BLaER1 (cell line): Measurements from ENCODE around the gene PTGR3.
A peak's percentile ranks its signal among the peaks of the same experiment; 100 is the strongest.

Experiments used
- H3K27ac ChIP-seq: shearing (Covaris generic); formaldehyde crosslinking; 2 replicates; pipeline ENCODE4 v1.8.1; 2022
- H3K27me3 ChIP-seq: shearing (Covaris generic); formaldehyde crosslinking; 2 replicates; pipeline ENCODE4 v1.8.1; 2022
- H3K36me3 ChIP-seq: shearing (Covaris generic); formaldehyde crosslinking; 2 replicates; pipeline ENCODE4 v1.8.1; 2022
- H3K4me1 ChIP-seq: shearing (Covaris generic); formaldehyde crosslinking; 2 replicates; pipeline ENCODE4 v1.8.1; 2022
- H3K4me2 ChIP-seq: shearing (Covaris generic); formaldehyde crosslinking; 2 replicates; pipeline ENCODE4 v1.8.1; 2022
- H3K4me3 ChIP-seq: shearing (Covaris generic); formaldehyde crosslinking; 2 replicates; pipeline ENCODE4 v1.8.1; 2022
- H3K9ac ChIP-seq: shearing (Covaris generic); formaldehyde crosslinking; 2 replicates; pipeline ENCODE4 v1.8.1; 2022
- H3K9me3 ChIP-seq: shearing (Covaris generic); formaldehyde crosslinking; 2 replicates; pipeline ENCODE4 v1.8.1; 2022
- H4K20me1 ChIP-seq: shearing (Covaris generic); formaldehyde crosslinking; 2 replicates; pipeline ENCODE4 v1.8.1; 2022
- Cebpa-rat ChIP-seq: shearing (Covaris generic); IDR thresholded peaks from 2 replicates; pipeline ENCODE4 v1.8.1; 2022

PTGR3 gene

GRCh38 chr18:75216911-75217689 is 8.2 kb upstream of the PTGR3 start:
- H3K4me2 ChIP-seq, result peak overlapping the region; percentile 6; the same call in 1 of the 2 replicates
- H3K9me3 ChIP-seq, result no peaks in the 10 kb centered on the region
- H3K27me3 ChIP-seq, result no peaks in the 10 kb centered on the region
- peaks cover 87% of the 10 kb centered on the region for H4K20me1 ChIP-seq
- no peak overlapping the region for H3K9ac ChIP-seq
- H3K4me1 ChIP-seq, result peaks cover 30% of the 10 kb centered on the region
- H3K36me3 ChIP-seq, result no peaks in the 10 kb centered on the region
- H3K4me3 ChIP-seq, result no peak overlapping the region
- no peak for TF ChIP-seq Cebpa-rat
- H3K27ac ChIP-seq, result no peak overlapping the region

GRCh38 chr18:75216212-75216910 is 7.4 kb upstream of the PTGR3 start:
- no peak for TF ChIP-seq Cebpa-rat
- Histone ChIP-seq H4K20me1 (peaks cover 85% of the 10 kb centered on the region), H3K27me3 (no peaks in the 10 kb centered on the region), H3K9me3 (no peaks in the 10 kb centered on the region), H3K4me3 (no peak overlapping the region), H3K4me1 (peaks cover 30% of the 10 kb centered on the region), H3K27ac (no peak overlapping the region), H3K36me3 (no peaks in the 10 kb centered on the region), H3K4me2 (peak overlapping the region; percentile 6; the same call in 1 of the 2 replicates), H3K9ac (no peak overlapping the region)

- no peak overlapping the region for H3K4me2 ChIP-seq
- peaks cover 78% of the 10 kb centered on the region for H4K20me1 ChIP-seq
- no peaks in the 10 kb centered on the region for H3K27me3 ChIP-seq
- no peak overlapping the region for H3K4me3 ChIP-seq
- no peak overlapping the region for H3K27ac ChIP-seq
- no peak overlapping the region for H3K9ac ChIP-seq
- no peak for TF ChIP-seq Cebpa-rat
- no peaks in the 10 kb centered on the region for H3K9me3 ChIP-seq
- peaks cover 30% of the 10 kb centered on the region for H3K4me1 ChIP-seq
- H3K36me3 ChIP-seq, result no peaks in the 10 kb centered on the region
These were observed 6.7 kb upstream of the PTGR3 start for GRCh38 chr18:75215663-75216062.

GRCh38 chr18:75214766-75215510 is 6.0 kb upstream of the PTGR3 start:
- H3K4me2 ChIP-seq, result no peak overlapping the region
- H3K27me3 ChIP-seq, result no peaks in the 10 kb centered on the region
- no peak overlapping the region for H3K4me3 ChIP-seq
- no peaks in the 10 kb centered on the region for H3K9me3 ChIP-seq
- H3K27ac ChIP-seq, result no peak overlapping the region
- peaks cover 70% of the 10 kb centered on the region for H4K20me1 ChIP-seq
- peaks cover 35% of the 10 kb centered on the region for H3K4me1 ChIP-seq
- no peaks in the 10 kb centered on the region for H3K36me3 ChIP-seq
- no peak overlapping the region for H3K9ac ChIP-seq
- TF ChIP-seq Cebpa-rat, result no peak

- Histone ChIP-seq H3K4me3 (no peak overlapping the region), H4K20me1 (peaks cover 64% of the 10 kb centered on the region), H3K4me1 (peaks cover 36% of the 10 kb centered on the region), H3K27me3 (no peaks in the 10 kb centered on the region), H3K36me3 (no peaks in the 10 kb centered on the region), H3K4me2 (no peak overlapping the region), H3K27ac (no peak overlapping the region), H3K9me3 (no peaks in the 10 kb centered on the region), H3K9ac (no peak overlapping the region)
- no peak for TF ChIP-seq Cebpa-rat
These were observed 5.4 kb upstream of the PTGR3 start for GRCh38 chr18:75214332-75214690.

GRCh38 chr18:75213611-75214331 is 4.8 kb upstream of the PTGR3 start:
- Histone ChIP-seq H3K4me2 (0 out of 2 replicates have a peak overlapping the region, but pooled peaks have one; percentile 87), H4K20me1 (peaks cover 59% of the 10 kb centered on the region), H3K9me3 (no peaks in the 10 kb centered on the region), H3K27ac (no peak overlapping the region), H3K4me1 (peaks cover 36% of the 10 kb centered on the region), H3K36me3 (no peaks in the 10 kb centered on the region), H3K9ac (no peak overlapping the region), H3K4me3 (no peak overlapping the region), H3K27me3 (no peaks in the 10 kb centered on the region)
- no peak for TF ChIP-seq Cebpa-rat

GRCh38 chr18:75212751-75213090 is 3.8 kb upstream of the PTGR3 start:
- peaks cover 5% of the 10 kb centered on the region; the same call in 1 of the 2 replicates for H3K27me3 ChIP-seq
- no peak for TF ChIP-seq Cebpa-rat
- peak overlapping the region; percentile 90; the same call in 1 of the 2 replicates for H3K9ac ChIP-seq
- H3K4me2 ChIP-seq, result peak overlapping the region; percentile 87
- H3K4me1 ChIP-seq, result peaks cover 40% of the 10 kb centered on the region
- peaks cover 54% of the 10 kb centered on the region for H4K20me1 ChIP-seq
- peak overlapping the region; percentile 98 for H3K4me3 ChIP-seq
- H3K36me3 ChIP-seq, result no peaks in the 10 kb centered on the region
- H3K27ac ChIP-seq, result no peak overlapping the region
- no peaks in the 10 kb centered on the region for H3K9me3 ChIP-seq

- Histone ChIP-seq H3K27ac (peak overlapping the region; percentile 82), H3K4me1 (peaks cover 45% of the 10 kb centered on the region)
- no peak for TF ChIP-seq Cebpa-rat
These were observed 3.2 kb upstream of the PTGR3 start for GRCh38 chr18:75211953-75212750.

GRCh38 chr18:75211626-75211952 is 2.6 kb upstream of the PTGR3 start:
- Histone ChIP-seq H3K27ac (peak overlapping the region; percentile 82), H3K9ac (peak overlapping the region; percentile 90), H3K4me3 (peak overlapping the region; percentile 98), H3K9me3 (no peaks in the 10 kb centered on the region), H3K36me3 (no peaks in the 10 kb centered on the region), H4K20me1 (peaks cover 54% of the 10 kb centered on the region), H3K4me1 (peaks cover 47% of the 10 kb centered on the region), H3K4me2 (peak overlapping the region; percentile 87), H3K27me3 (peaks cover 16% of the 10 kb centered on the region)
- TF ChIP-seq Cebpa-rat, result no peak

More at GRCh38 chr18:75211953-75212750, 3.2 kb upstream of the PTGR3 start:
- Histone ChIP-seq H3K9ac (peak overlapping the region; percentile 90), H3K9me3 (no peaks in the 10 kb centered on the region), H3K27me3 (peaks cover 10% of the 10 kb centered on the region), H3K4me2 (peak overlapping the region; percentile 87), H4K20me1 (peaks cover 54% of the 10 kb centered on the region), H3K4me3 (peak overlapping the region; percentile 98), H3K36me3 (no peaks in the 10 kb centered on the region)
